ENCODE measurements around the gene WDPCP. TPM values are rescaled to one million over a fixed set of nuclear protein-coding genes. Genes with fewer than 3 reads are reported as not detected.

Gene WDPCP
- total and polyA plus RNA-seq, 2 of the 8 experiments (the other 6 are each of a cell fraction or from before 2014, with no cell fraction given), result 9.3 to 25.8 TPM

GRCh38 chr2:63086687-63087086, 501.6 kb downstream of the WDPCP start (continued):
- TF ChIP-seq HDAC2 (IDR thresholded peaks at IDR 0.05; ENCODE audit: borderline replicate concordance in 1 of 2, low read depth in 2 of 2, low read length in 2 of 2), result no peak
- no peak for TF ChIP-seq EP300 (IDR thresholded peaks at IDR 0.05; ENCODE audit: borderline replicate concordance in 1 of 2, low read depth in 2 of 2, low read length in 2 of 2)
- no peak for TF ChIP-seq EGR1 (IDR thresholded peaks at IDR 0.05; ENCODE audit: borderline replicate concordance, low read depth, low read length)
